ENCODE measurements around the gene ABCB10. TPM values are rescaled to one million over a fixed set of nuclear protein-coding genes. Genes with fewer than 3 reads are reported as not detected.

The ABCB10 gene
- total RNA-seq, 1 donor from 2014 or later, result 17.6 TPM

DNA sequence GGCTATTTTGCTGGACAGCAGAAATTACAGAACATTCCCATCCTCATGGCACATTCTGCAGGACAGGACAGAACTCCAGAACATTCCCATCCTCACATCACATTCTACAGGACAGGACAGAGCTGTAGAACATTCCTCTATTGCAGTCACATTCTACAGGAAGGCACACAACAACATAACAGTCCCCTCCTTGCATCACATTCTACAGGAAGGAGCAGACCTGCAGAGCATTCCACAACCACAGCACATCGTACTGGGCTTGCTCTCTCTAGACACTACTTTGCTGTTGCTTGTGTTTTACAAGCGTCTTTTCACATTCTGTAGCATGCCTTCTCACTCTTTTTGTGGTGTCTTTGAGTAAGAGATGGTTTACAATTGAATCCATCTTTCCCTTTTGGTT lies 26.8 kb upstream of the ABCB10 start:
- H3K27me3 ChIP-seq (ENCODE audit: control insufficient read depth, insufficient read depth, low read length), result no peaks in the 10 kb centered on the region
- H3K36me3 ChIP-seq (ENCODE audit: control insufficient read depth, insufficient read depth, low read length), result no peaks in the 10 kb centered on the region
- DNase-seq (ENCODE audit: low read depth) (no peak), FAIRE-seq (no peak)
- H3K4me3 ChIP-seq (ENCODE audit: low read depth, low read length), result no peak overlapping the region
- TF ChIP-seq, protein P1, sequence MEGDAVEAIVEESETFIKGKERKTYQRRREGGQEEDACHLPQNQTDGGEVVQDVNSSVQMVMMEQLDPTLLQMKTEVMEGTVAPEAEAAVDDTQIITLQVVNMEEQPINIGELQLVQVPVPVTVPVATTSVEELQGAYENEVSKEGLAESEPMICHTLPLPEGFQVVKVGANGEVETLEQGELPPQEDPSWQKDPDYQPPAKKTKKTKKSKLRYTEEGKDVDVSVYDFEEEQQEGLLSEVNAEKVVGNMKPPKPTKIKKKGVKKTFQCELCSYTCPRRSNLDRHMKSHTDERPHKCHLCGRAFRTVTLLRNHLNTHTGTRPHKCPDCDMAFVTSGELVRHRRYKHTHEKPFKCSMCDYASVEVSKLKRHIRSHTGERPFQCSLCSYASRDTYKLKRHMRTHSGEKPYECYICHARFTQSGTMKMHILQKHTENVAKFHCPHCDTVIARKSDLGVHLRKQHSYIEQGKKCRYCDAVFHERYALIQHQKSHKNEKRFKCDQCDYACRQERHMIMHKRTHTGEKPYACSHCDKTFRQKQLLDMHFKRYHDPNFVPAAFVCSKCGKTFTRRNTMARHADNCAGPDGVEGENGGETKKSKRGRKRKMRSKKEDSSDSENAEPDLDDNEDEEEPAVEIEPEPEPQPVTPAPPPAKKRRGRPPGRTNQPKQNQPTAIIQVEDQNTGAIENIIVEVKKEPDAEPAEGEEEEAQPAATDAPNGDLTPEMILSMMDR (IDR thresholded peaks at IDR 0.05; ENCODE audit: insufficient read depth, low read length, severe bottlenecking), result no peak

DNA sequence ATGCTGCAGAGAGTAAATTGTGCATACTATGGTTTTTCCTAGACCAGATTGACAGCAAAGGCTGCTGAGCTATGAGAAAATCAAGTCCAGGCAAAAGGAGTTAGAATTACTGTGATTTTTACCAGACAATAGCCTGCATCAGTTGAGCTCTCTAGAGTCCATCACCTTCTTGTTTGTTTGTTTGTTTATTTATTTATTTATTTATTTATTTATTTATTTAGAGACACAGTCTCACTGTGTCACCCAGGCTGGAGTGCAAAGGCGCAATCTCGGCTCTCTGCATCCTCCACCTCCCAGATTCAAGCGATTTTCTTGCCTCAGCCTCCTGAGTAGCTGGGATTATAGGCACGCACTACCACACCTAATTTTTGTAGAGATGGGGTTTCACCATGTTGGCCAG lies 24.2 kb upstream of the ABCB10 start:
- TF ChIP-seq, protein P1 (IDR thresholded peaks at IDR 0.05; ENCODE audit: insufficient read depth, low read length, severe bottlenecking), result no peak
- Histone ChIP-seq H3K4me3 (ENCODE audit: low read depth, low read length) (no peak overlapping the region), H3K36me3 (ENCODE audit: control insufficient read depth, insufficient read depth, low read length) (no peaks in the 10 kb centered on the region), H3K27me3 (ENCODE audit: control insufficient read depth, insufficient read depth, low read length) (no peaks in the 10 kb centered on the region)
- DNase-seq (ENCODE audit: low read depth), result no peak
- no peak for FAIRE-seq

DNA sequence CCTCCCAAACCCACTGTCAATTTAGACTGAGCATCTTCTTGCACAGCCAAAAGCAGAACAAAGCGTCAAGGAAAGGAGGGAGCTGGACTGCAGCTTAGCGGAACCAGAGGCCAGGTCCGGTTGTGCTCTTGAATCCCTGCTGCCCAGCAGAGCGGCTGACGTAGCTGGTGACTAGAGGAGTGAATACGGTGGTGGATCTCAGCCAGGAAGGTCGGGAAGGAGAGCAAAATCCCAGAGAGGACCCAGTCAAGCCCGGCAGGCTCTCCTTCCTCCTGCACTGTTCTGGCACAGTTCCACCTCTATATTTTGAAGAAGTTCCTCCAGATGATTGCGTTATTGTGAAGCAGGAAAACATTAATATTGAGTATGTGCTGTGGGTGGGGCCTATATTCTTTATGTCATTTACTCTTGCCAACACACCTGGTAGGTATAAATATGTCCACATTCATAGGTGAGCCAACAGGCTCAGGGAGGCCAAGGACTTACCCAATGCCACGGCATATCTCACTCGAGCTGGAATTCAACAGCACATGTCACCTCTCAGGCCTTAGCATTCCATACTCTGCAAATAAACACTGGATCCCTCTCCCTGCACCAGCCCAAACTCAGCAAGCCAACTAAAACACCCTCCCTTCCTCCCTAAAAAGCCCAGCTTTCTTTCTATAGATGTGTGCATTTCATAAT lies 23.6 kb upstream of the ABCB10 start:
- DNase-seq (ENCODE audit: low read depth) (peak; percentile 42), FAIRE-seq (no peak)
- Histone ChIP-seq H3K36me3 (ENCODE audit: control insufficient read depth, insufficient read depth, low read length) (no peaks in the 10 kb centered on the region), H3K27me3 (ENCODE audit: control insufficient read depth, insufficient read depth, low read length) (no peaks in the 10 kb centered on the region), H3K4me3 (ENCODE audit: low read depth, low read length) (no peak overlapping the region)
- TF ChIP-seq, protein P1 (IDR thresholded peaks at IDR 0.05; ENCODE audit: insufficient read depth, low read length, severe bottlenecking), result no peak

DNA sequence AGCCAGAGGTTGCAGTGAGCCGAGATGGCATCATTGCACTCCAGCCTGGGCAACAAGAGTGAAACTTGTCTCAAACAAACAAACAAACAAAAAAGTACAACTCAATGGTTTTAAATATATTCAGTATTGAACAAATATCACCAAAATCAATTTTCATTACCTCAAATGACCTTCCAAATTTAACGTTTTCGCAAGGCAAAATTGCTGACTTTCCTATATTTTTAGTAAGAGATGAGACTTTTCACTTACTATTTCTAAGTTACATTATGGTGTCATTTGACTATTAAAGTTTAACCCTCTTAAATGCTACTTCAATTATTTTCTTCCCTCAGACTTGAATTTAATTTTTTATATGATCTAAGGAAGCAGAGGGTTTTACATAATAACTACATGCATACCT lies 23.0 kb upstream of the ABCB10 start:
- FAIRE-seq (no peak), DNase-seq (ENCODE audit: low read depth) (no peak)
- TF ChIP-seq, protein P1 (IDR thresholded peaks at IDR 0.05; ENCODE audit: insufficient read depth, low read length, severe bottlenecking), result no peak
- Histone ChIP-seq H3K27me3 (ENCODE audit: control insufficient read depth, insufficient read depth, low read length) (no peaks in the 10 kb centered on the region), H3K4me3 (ENCODE audit: low read depth, low read length) (no peak overlapping the region), H3K36me3 (ENCODE audit: control insufficient read depth, insufficient read depth, low read length) (no peaks in the 10 kb centered on the region)

DNA sequence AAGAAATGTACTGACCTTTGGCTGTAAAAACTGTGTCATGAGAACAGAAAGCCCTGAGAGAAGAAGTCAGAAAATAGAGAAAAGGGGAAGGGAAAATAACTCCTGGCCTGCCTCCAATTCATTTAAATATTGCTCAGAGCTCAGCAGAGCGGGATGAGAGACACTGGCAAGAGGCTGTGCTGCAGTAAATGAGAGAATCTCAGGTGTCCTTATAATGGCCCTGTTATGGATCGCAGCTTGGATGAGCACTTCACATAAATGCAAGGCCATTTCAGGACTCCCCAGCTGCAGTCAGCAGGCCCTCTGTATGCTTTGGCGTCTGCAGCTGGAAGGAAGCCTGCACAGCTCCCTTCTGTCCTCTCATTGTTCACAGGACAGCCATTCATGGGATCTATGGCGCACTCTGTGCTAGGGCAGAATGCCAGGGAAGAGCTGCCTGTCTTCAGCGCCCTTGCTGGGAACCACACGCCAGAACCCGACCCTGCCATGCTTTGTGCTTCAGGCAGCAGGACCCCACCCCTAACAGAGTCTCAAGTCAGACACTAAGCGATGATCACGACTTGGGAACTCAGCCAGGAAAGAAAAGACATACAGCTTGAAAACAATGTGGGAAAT lies 20.7 kb upstream of the ABCB10 start:
- Histone ChIP-seq H3K27me3 (ENCODE audit: control insufficient read depth, insufficient read depth, low read length) (no peaks in the 10 kb centered on the region), H3K36me3 (ENCODE audit: control insufficient read depth, insufficient read depth, low read length) (no peaks in the 10 kb centered on the region), H3K4me3 (ENCODE audit: low read depth, low read length) (no peak overlapping the region)
- FAIRE-seq, result no peak
- TF ChIP-seq, protein P1 (IDR thresholded peaks at IDR 0.05; ENCODE audit: insufficient read depth, low read length, severe bottlenecking), result no peak
- DNase-seq (ENCODE audit: low read depth), result no peak
